ENCODE measurements around the gene NPAS3.

Gene NPAS3

GRCh38 chr14:33420051-33420627 lies 481.5 kb downstream of the NPAS3 start:
- DNase-seq (ENCODE audit: extremely low read depth in 1 of 2, low read depth in 1 of 2): no peak

GRCh38 chr14:33430414-33431035 lies 491.8 kb downstream of the NPAS3 start:
- DNase-seq (ENCODE audit: extremely low read depth in 1 of 2, low read depth in 1 of 2): no peak

GRCh38 chr14:33432407-33433023 lies 493.8 kb downstream of the NPAS3 start:
- DNase-seq (ENCODE audit: extremely low read depth in 1 of 2, low read depth in 1 of 2): no peak

DNA sequence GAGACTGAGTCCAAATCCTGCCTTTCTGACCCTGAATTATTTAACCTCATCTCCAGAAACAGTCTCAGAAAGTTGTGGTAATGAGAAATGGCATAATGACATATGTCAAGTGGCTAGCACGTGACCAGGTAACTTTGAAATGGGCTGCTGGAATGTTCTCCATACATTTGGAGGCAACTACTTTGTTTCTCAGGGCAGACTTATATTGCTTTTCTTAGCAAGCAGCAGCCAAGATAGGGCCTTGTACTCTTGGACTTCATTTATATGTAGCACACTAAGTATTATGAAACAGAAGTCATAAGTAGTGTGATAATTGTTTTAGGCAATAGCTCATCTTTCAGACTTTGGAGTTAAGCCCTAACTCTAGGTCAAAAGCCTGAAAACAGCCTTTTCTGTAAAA lies 494.7 kb downstream of the NPAS3 start:
- no peak for DNase-seq (ENCODE audit: extremely low read depth in 1 of 2, low read depth in 1 of 2)

DNA sequence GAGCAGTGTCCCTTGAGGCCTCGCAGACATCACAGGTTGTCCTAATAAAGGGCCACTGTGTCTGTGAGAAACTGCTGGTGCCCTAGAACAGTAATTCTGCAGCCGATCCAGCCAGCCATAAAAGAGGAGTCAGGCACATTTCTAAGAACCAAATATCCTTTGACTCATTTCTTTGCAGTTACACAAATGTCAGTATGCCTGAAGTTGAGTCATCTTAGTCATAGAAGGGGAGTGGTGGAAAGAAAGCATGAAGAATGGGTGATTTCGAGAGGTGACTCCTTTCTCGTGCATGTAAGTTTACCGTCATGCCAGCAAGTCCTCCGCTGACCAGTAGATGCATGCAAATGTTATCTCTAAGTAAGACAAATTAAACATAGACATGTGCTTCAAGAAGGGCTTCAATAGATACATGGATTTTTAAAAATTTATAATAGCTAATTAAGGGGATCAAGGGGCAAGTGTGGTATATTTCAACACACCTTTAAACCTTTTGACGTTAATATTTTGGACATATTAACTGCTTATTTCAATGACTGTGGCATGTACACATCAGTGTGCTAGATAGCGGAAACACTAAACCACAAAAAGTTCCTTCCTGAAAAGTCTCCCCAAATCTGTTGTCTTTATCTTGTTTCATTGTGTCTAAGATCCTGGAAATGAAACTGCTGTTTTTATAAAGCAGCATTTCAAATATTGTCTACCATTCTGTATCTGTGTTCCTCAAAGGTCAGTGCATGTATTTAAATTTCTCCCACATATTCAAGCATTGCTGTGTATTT lies 497.4 kb downstream of the NPAS3 start:
- DNase-seq (ENCODE audit: extremely low read depth in 1 of 2, low read depth in 1 of 2): no peak

- no peak for DNase-seq (ENCODE audit: extremely low read depth in 1 of 2, low read depth in 1 of 2)
Observed at GRCh38 chr14:33441633-33442032, 503.0 kb downstream of the NPAS3 start.

DNA sequence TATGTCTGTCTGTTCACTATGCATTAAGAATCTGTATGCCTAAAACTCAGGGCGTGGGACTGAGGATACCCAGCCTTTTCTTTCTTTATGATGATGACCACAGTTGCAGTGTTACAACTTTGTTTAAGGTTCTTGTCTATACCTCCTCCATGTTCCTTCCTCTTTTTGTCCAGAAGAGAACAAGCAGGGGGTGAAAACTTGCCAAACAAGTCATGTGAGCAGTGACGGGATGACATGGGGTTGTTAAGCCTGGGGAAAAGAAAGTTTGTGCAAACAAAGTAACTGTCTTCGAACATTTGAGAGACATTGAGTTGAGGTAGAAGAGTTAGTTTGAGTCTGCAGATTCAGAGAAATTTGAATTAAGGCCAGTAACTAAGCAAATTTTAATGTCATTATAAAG lies 505.5 kb downstream of the NPAS3 start:
- DNase-seq (ENCODE audit: extremely low read depth in 1 of 2, low read depth in 1 of 2): no peak

DNA sequence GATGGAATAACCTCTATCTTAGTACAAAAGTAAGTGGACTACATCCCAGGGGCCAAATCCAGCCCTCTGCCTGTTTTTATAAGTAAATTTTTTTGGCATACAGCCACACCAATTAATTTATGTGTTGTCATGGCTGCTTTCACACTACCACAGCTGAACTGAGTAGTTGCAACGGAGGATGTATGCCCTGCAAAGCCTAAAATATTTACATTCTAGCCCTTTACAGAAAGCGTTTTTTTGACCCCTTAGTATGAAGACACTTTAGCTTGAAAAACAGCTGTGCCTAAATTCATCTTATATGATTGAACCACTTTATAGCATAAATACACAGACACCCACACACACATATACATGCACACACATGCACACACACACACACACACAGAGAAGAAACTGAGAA lies 510.6 kb downstream of the NPAS3 start:
- no peak for DNase-seq (ENCODE audit: extremely low read depth in 1 of 2, low read depth in 1 of 2)

- DNase-seq (ENCODE audit: extremely low read depth in 1 of 2, low read depth in 1 of 2): no peak
Observed at GRCh38 chr14:33449703-33450395, 511.2 kb downstream of the NPAS3 start.

DNA sequence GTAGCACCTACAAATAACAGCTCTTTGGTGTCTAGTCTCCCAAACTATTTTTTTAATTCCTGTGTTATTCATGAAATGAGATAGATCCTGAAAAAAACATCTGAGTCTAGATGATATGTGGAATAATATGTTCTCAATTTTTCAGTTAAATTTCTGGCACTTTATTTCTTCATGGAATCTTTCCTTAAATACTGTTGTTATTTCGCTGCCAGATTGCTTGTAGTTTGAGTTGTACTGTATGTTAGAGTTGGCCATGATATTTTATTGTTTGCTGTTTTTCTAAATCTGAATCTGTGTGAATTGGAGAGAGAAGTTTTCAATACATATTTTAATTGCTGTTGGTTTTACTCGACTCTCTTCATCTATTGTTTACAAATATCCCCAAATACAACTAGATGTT lies 511.7 kb downstream of the NPAS3 start:
- no peak for DNase-seq (ENCODE audit: extremely low read depth in 1 of 2, low read depth in 1 of 2)

DNA sequence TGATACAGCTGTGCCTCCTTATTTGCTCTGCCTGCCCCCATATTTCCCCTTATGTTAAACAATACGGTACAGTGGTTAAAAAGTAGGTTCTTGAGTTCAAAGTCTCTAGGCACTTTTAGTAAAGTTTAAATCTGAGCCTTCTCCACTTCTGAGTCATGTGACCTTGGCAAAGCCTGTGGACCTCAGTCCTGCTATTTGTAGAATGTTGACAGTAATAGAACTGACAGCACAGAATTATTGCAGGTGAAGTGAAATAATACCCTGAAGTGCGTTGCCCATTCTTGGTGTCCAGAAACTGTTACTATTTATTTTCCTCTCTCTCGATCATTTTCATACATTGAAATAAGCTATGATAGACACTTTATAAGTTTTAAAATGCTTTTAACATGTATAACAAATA lies 512.5 kb downstream of the NPAS3 start:
- DNase-seq (ENCODE audit: extremely low read depth in 1 of 2, low read depth in 1 of 2): no peak

- DNase-seq (ENCODE audit: extremely low read depth in 1 of 2, low read depth in 1 of 2): no peak
Observed at GRCh38 chr14:33452995-33453394, 514.3 kb downstream of the NPAS3 start.

- no peak for DNase-seq (ENCODE audit: extremely low read depth in 1 of 2, low read depth in 1 of 2)
Observed at GRCh38 chr14:33454022-33454595, 515.4 kb downstream of the NPAS3 start.

- DNase-seq (ENCODE audit: extremely low read depth in 1 of 2, low read depth in 1 of 2): no peak
Observed at GRCh38 chr14:33454707-33455106, 516.0 kb downstream of the NPAS3 start.

DNA sequence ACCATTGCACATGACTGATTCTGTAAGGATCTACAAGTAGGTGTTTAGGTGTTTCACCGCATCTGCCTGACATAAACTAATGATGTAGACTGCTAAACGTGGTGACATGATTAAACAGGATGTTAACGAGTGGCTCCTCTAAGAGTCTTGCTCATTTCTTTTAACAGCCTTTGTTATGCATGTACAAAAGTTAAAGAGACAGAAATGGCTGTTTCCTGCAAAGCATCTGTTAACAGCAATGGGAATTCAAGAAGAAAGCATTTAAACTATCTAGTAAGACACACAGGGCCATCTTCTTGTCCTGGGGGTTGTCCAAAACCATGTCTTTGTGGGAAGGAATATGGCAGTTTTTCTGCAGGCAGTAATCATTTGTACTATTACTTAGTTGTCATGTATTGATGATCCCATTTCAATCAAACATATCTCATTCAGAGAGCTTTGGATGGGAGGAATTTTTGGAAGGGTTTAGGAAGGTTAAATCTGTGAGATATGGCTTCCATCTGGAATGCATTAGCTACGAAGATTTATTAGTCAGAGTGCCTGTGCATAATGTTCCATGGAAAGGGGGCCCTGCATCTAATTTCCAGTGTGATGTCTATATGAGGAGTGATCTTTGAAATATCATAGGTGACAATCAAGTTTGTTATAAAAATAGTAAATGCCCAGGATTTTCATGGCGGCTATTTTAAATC lies 517.1 kb downstream of the NPAS3 start:
- DNase-seq (ENCODE audit: extremely low read depth in 1 of 2, low read depth in 1 of 2): no peak

DNA sequence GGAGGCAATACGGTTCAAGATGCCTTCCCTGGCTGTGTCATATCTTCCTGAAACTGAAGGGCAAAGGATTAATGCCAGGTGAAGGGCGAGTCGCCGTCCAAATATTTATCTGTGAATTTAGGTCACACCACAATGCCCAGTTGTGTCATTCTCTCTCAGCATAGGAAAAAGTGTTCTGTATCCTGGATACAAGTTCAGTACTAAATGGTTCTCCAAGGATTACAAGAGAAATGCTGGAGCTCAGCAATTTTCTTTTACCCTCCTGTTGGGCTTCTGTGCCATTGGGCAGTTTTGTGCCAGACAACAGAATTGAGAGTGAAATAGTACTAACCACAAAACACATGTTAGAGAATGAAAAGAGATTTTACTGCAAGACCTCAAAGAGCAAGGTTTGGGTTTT lies 518.3 kb downstream of the NPAS3 start:
- no peak for DNase-seq (ENCODE audit: extremely low read depth in 1 of 2, low read depth in 1 of 2)

- no peak for DNase-seq (ENCODE audit: extremely low read depth in 1 of 2, low read depth in 1 of 2)
Observed at GRCh38 chr14:33457617-33458016, 518.9 kb downstream of the NPAS3 start.

GRCh38 chr14:33460164-33460563 lies 521.5 kb downstream of the NPAS3 start:
- DNase-seq (ENCODE audit: extremely low read depth in 1 of 2, low read depth in 1 of 2): no peak

DNA sequence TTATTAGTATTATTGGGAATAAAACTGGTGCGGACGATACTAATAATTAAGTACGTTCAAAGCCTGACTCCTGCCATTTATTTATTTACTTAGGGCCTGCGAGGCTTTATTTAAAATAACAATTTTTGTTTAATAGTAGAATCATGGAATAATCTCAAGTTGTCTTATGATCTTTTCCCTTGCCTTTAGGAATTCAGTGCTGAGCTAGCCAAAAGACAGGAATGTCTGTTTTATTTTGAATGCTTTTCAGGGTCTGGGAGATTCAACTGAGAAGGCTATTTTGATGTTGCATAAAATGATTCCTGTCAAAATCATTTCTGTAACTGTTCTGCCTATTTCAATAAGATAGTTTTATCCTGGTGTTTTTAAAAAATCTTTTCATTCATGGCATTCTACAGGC lies 522.4 kb downstream of the NPAS3 start:
- DNase-seq (ENCODE audit: extremely low read depth in 1 of 2, low read depth in 1 of 2): no peak

- no peak for DNase-seq (ENCODE audit: extremely low read depth in 1 of 2, low read depth in 1 of 2)
Observed at GRCh38 chr14:33463731-33464130, 525.1 kb downstream of the NPAS3 start.
